Mesenchymal stem cell (in vitro differentiated cells and primary cell): Measurements from ENCODE around the gene CLCA1.
A peak's percentile ranks its signal among the peaks of the same experiment; 100 is the strongest.

Experiments used
- DNase-seq: peaks from one replicate; pipeline ENCODE4 v3.0.0-alpha.2; 2013
- H2AFZ ChIP-seq: one replicate; pipeline ENCODE4 v1.6.1; 2013; ENCODE audit warnings: low read depth, mild to moderate bottlenecking, control low read depth, inconsistent platforms, low read length, moderate library complexity
- H2AK5ac ChIP-seq: 2 replicates; pipeline ENCODE4 v1.6.1; 2013; ENCODE audit warnings: low read length, moderate library complexity, mild to moderate bottlenecking, inconsistent platforms; ENCODE audit not compliant: severe bottlenecking
- H2BK120ac ChIP-seq: one replicate; pipeline ENCODE4 v1.6.1; 2013; ENCODE audit warnings: low read depth, mild to moderate bottlenecking, inconsistent platforms, low read length, moderate library complexity
- H2BK12ac ChIP-seq, 2 experiments: one replicate each; pipeline ENCODE4 v1.6.1; 2013; ENCODE audit warnings: inconsistent platforms in 2 of 2, low read length in 2 of 2, mild to moderate bottlenecking in 2 of 2, moderate library complexity in 2 of 2, control low read depth in 1 of 2
- H2BK15ac ChIP-seq: one replicate; pipeline ENCODE4 v1.6.1; 2013; ENCODE audit warnings: mild to moderate bottlenecking, low read depth, inconsistent platforms; ENCODE audit not compliant: poor library complexity, severe bottlenecking
- H2BK5ac ChIP-seq: 2 replicates; pipeline ENCODE4 v1.6.1; 2013; ENCODE audit warnings: low read depth, mild to moderate bottlenecking, low read length, control low read depth, inconsistent platforms; ENCODE audit not compliant: poor library complexity, severe bottlenecking
- H3K14ac ChIP-seq, 2 experiments: one replicate each; pipeline ENCODE4 v1.6.1; 2013; ENCODE audit warnings: inconsistent platforms in 2 of 2, low read length in 2 of 2, control low read depth in 1 of 2, mild to moderate bottlenecking in 1 of 2, moderate library complexity in 1 of 2
- H3K18ac ChIP-seq, 2 experiments: one replicate each; pipeline ENCODE4 v1.6.1; 2013; ENCODE audit warnings: inconsistent platforms in 2 of 2, low read length in 2 of 2, control low read depth in 1 of 2, low read depth in 1 of 2, mild to moderate bottlenecking in 1 of 2
- H3K23ac ChIP-seq, 2 experiments: one replicate each; pipeline ENCODE4 v1.6.1; 2013; ENCODE audit warnings: inconsistent platforms in 2 of 2, low read length in 2 of 2, mild to moderate bottlenecking in 2 of 2, moderate library complexity in 2 of 2, control low read depth in 1 of 2
- H3K27ac ChIP-seq: 2 replicates; pipeline ENCODE4 v1.5.1; 2013; ENCODE audit warnings: mild to moderate bottlenecking, moderate library complexity, low read length, control low read depth, inconsistent platforms; ENCODE audit not compliant: poor library complexity, severe bottlenecking
- H3K27me3 ChIP-seq, 2 experiments: 2 replicates each; pipeline versions ENCODE4 v1.6.1 to v1.7.0; 2013; ENCODE audit warnings: low read length in 2 of 2, mild to moderate bottlenecking in 2 of 2, moderate library complexity in 2 of 2, control low read depth in 1 of 2, inconsistent platforms in 1 of 2; ENCODE audit not compliant: control insufficient read depth in 1 of 2, insufficient read depth in 1 of 2
- H3K36me3 ChIP-seq, 2 experiments: 2 replicates each; pipeline versions ENCODE4 v1.6.1 to v1.7.0; 2013; ENCODE audit warnings: low read length in 2 of 2, control low read depth in 1 of 2, inconsistent platforms in 1 of 2, low read depth in 1 of 2, mild to moderate bottlenecking in 1 of 2; ENCODE audit not compliant: insufficient read depth in 2 of 2, control insufficient read depth in 1 of 2
- H3K4ac ChIP-seq, 2 experiments: one replicate each; pipeline ENCODE4 v1.6.1; 2013; ENCODE audit warnings: inconsistent platforms in 2 of 2, low read length in 2 of 2, mild to moderate bottlenecking in 2 of 2, moderate library complexity in 2 of 2, control low read depth in 1 of 2, low read depth in 1 of 2
- H3K4me1 ChIP-seq: 2 replicates; pipeline ENCODE4 v1.6.1; 2013; ENCODE audit warnings: low read depth, low read length, control low read depth; ENCODE audit not compliant: control insufficient read depth, insufficient read depth
- H3K4me2 ChIP-seq: 2 replicates; pipeline ENCODE4 v1.6.1; 2013; ENCODE audit warnings: low read length, mild to moderate bottlenecking, inconsistent platforms; ENCODE audit not compliant: poor library complexity, severe bottlenecking
- H3K4me3 ChIP-seq, 2 experiments: 2 replicates each; pipeline versions ENCODE4 v1.5.1 to v1.7.0; 2013; ENCODE audit warnings: low read length in 2 of 2, mild to moderate bottlenecking in 2 of 2, control low read depth in 1 of 2, low read depth in 1 of 2; ENCODE audit not compliant: insufficient read depth in 1 of 2
- H3K79me1 ChIP-seq: replicated peaks from 2 replicates; pipeline ENCODE4 v1.6.1; 2013; ENCODE audit warnings: mild to moderate bottlenecking, control low read depth, low read length, inconsistent platforms; ENCODE audit not compliant: poor library complexity, severe bottlenecking
- H3K9ac ChIP-seq: 2 replicates; pipeline ENCODE4 v1.7.0; 2013; ENCODE audit warnings: mild to moderate bottlenecking, low read length, moderate library complexity
- H3K9me3 ChIP-seq: 2 replicates; pipeline ENCODE4 v1.7.0; 2013; ENCODE audit warnings: mild to moderate bottlenecking, low read length; ENCODE audit not compliant: control insufficient read depth
- H4K8ac ChIP-seq: one replicate; pipeline ENCODE4 v1.6.1; 2013; ENCODE audit warnings: inconsistent platforms, mild to moderate bottlenecking, low read length, moderate library complexity
- H4K91ac ChIP-seq: one replicate; pipeline ENCODE4 v1.6.1; 2013; ENCODE audit warnings: mild to moderate bottlenecking, low read length, inconsistent platforms
- WGBS: methylation state at CpG from one replicate; pipeline ENCODE4 v1.1.7; 2013; ENCODE audit warnings: mixed read lengths; 5-methylcytosine and 5-hydroxymethylcytosine counted together

Gene CLCA1

DNA sequence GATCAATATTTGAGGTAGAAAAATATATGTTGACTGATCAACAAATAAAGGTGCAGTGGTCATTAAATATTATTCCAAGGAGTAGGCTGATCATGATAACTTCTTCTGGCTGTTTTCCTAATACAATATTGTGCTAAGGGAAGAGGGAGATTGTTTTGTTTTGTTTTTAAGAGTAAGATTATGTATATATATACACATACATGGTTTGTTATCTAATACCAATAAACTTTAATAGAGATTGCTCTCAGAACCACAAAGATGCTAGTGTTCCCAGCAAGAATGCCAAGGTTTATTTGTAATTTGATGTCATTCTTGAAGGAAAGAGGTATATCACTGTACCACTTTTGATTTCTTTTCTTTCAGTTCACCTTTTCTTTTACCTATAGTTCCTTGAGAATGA, 34.7 kb upstream of the CLCA1 start:
- Histone ChIP-seq H4K8ac (no peak overlapping the region), H3K18ac (no peak overlapping the region), H3K4me3 (no peak overlapping the region), H2BK12ac (no peak overlapping the region), H3K9me3 (no peaks in the 10 kb centered on the region), H3K4ac (no peak overlapping the region), H3K79me1 (no peaks in the 10 kb centered on the region), H3K14ac (no peak overlapping the region), H3K27ac (no peak overlapping the region), H2AK5ac (no peak overlapping the region), H2BK120ac (no peak overlapping the region), H3K23ac (no peak overlapping the region), H3K9ac (no peak overlapping the region), H2BK5ac (no peak overlapping the region), H3K4me1 (no peaks in the 10 kb centered on the region), H3K36me3 (peaks cover 0 to 23% of the 10 kb centered on the region in 2 experiments), H3K4me2 (no peak overlapping the region), H3K27me3 (no peaks in the 10 kb centered on the region), H2BK15ac (no peak overlapping the region), H2AFZ (no peak overlapping the region), H4K91ac (no peak overlapping the region)
- no peak for DNase-seq

DNA sequence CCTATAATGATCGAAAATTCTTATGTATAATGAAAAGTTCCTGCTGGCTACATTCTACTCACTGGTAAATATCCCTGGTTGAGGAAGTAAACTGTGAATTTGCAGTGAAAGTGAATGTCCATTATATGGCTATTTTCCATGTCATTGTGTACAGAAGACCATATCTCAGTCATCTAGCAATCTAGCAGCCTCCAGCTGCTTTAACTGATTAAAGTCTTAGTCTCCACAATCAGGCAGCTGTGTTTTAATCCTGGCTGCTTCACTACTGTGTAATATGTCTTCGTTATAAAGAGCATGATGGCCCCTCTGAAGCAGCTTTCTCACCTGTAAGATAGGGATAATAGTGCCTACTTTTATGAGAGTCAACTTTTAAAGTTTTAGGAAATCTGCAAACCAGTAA, 33.4 kb upstream of the CLCA1 start:
- Histone ChIP-seq H3K4ac (peak overlapping the region in 1 of 2 experiments; percentile 38), H3K79me1 (no peaks in the 10 kb centered on the region), H3K23ac (no peak overlapping the region), H2BK12ac (no peak overlapping the region), H4K8ac (no peak overlapping the region), H2BK120ac (no peak overlapping the region), H3K9ac (no peak overlapping the region), H2BK5ac (no peak overlapping the region), H3K18ac (no peak overlapping the region), H3K4me1 (no peaks in the 10 kb centered on the region), H2AK5ac (no peak overlapping the region), H3K27ac (no peak overlapping the region), H2AFZ (no peak overlapping the region), H3K4me2 (no peak overlapping the region), H3K9me3 (no peaks in the 10 kb centered on the region), H3K14ac (no peak overlapping the region), H4K91ac (no peak overlapping the region), H3K36me3 (peaks cover 0 to 33% of the 10 kb centered on the region in 2 experiments), H2BK15ac (no peak overlapping the region), H3K4me3 (no peak overlapping the region), H3K27me3 (peaks cover 0 to 4% of the 10 kb centered on the region in 2 experiments)
- 83% methylated on average over 1 of the region's 2 CpGs for WGBS
- no peak for DNase-seq

- no peak overlapping the region for H3K23ac ChIP-seq
- no peak overlapping the region for H2BK120ac ChIP-seq
- H2BK15ac ChIP-seq = no peak overlapping the region
- H3K79me1 ChIP-seq = no peaks in the 10 kb centered on the region
- H2AK5ac ChIP-seq = no peak overlapping the region
- H3K27me3 ChIP-seq = peaks cover 0 to 4% of the 10 kb centered on the region in 2 experiments
- H4K91ac ChIP-seq = no peak overlapping the region
- no peak overlapping the region for H3K4me2 ChIP-seq
- DNase-seq = no peak
- no peak overlapping the region for H3K4ac ChIP-seq
- H3K27ac ChIP-seq = no peak overlapping the region
- H3K36me3 ChIP-seq = peaks cover 0 to 33% of the 10 kb centered on the region in 2 experiments
- H2AFZ ChIP-seq = no peak overlapping the region
- no peak overlapping the region for H3K9ac ChIP-seq
- no peak overlapping the region for H4K8ac ChIP-seq
- no peak overlapping the region for H3K14ac ChIP-seq
- no peak overlapping the region for H3K18ac ChIP-seq
- no peak overlapping the region for H3K4me3 ChIP-seq
- H2BK5ac ChIP-seq = no peak overlapping the region
- 69% methylated on average over 2 of the region's 2 CpGs for WGBS
- no peaks in the 10 kb centered on the region for H3K9me3 ChIP-seq
- no peak overlapping the region for H2BK12ac ChIP-seq
- H3K4me1 ChIP-seq = no peaks in the 10 kb centered on the region
These were observed 32.7 kb upstream of the CLCA1 start for GRCh38 chr1:86436041-86436440.

- no peak overlapping the region for H2AFZ ChIP-seq
- H2BK15ac ChIP-seq = no peak overlapping the region
- no peak overlapping the region for H2BK12ac ChIP-seq
- no peak overlapping the region for H3K4ac ChIP-seq
- H3K23ac ChIP-seq = no peak overlapping the region
- H4K8ac ChIP-seq = no peak overlapping the region
- H3K14ac ChIP-seq = no peak overlapping the region
- no peaks in the 10 kb centered on the region for H3K4me1 ChIP-seq
- no peak overlapping the region for H3K4me2 ChIP-seq
- no peaks in the 10 kb centered on the region for H3K9me3 ChIP-seq
- 83% methylated on average over 1 of the region's 2 CpGs for WGBS
- H3K79me1 ChIP-seq = no peaks in the 10 kb centered on the region
- no peak overlapping the region for H3K4me3 ChIP-seq
- peaks cover 0 to 4% of the 10 kb centered on the region in 2 experiments for H3K27me3 ChIP-seq
- DNase-seq = no peak
- H2BK5ac ChIP-seq = no peak overlapping the region
- H3K9ac ChIP-seq = no peak overlapping the region
- H2BK120ac ChIP-seq = no peak overlapping the region
- H3K18ac ChIP-seq = no peak overlapping the region
- H4K91ac ChIP-seq = no peak overlapping the region
- no peak overlapping the region for H2AK5ac ChIP-seq
- peaks cover 0 to 33% of the 10 kb centered on the region in 2 experiments for H3K36me3 ChIP-seq
- no peak overlapping the region for H3K27ac ChIP-seq
These were observed 27.1 kb upstream of the CLCA1 start for GRCh38 chr1:86441581-86441980.
